Uterus (tissue), 2 donors: Measurements from ENCODE around the gene TMEM125.

ENCODE experiments used
- POLR2A ChIP-seq, 2 donors: fragments of 450-650 bp; IDR thresholded peaks; one replicate each; pipeline ENCODE4 v1.6.1; 2016; ENCODE audit warnings: antibody characterized with exemption in 2 of 2, mild to moderate bottlenecking in 1 of 2, moderate library complexity in 1 of 2
- TF ChIP-seq, protein P1 (sequence below), 4 experiments: fragments of 200-600 bp in 2 of 4; fragments of 450-650 bp in 2 of 4; sonication (generic) in 2 of 4; IDR thresholded peaks; one replicate each; pipeline ENCODE4 v1.5.1; 2016 to 2019; ENCODE audit warnings: antibody characterized with exemption in 4 of 4, mild to moderate bottlenecking in 2 of 4, moderate library complexity in 1 of 4

DNA sequence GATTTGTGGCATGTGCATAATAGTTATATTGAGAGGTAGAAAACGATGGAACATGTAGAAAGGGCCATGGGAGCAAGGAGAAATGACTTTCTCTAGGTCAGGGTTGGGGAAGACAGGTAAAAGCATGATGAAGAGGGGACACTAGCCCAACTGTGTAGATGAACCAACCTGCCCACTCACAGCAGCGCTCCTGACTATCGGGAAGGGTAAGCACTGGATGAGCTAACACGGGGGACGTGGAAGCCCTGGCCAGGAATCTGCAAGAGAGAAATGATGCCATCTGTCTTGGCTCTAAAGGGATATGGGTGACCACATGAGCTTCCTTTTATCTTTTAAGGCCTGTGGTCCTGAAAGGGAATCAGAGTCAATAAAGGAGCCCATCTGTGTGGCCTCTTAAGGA is 36.2 kb upstream of the TMEM125 start:
- TF ChIP-seq, protein P1, sequence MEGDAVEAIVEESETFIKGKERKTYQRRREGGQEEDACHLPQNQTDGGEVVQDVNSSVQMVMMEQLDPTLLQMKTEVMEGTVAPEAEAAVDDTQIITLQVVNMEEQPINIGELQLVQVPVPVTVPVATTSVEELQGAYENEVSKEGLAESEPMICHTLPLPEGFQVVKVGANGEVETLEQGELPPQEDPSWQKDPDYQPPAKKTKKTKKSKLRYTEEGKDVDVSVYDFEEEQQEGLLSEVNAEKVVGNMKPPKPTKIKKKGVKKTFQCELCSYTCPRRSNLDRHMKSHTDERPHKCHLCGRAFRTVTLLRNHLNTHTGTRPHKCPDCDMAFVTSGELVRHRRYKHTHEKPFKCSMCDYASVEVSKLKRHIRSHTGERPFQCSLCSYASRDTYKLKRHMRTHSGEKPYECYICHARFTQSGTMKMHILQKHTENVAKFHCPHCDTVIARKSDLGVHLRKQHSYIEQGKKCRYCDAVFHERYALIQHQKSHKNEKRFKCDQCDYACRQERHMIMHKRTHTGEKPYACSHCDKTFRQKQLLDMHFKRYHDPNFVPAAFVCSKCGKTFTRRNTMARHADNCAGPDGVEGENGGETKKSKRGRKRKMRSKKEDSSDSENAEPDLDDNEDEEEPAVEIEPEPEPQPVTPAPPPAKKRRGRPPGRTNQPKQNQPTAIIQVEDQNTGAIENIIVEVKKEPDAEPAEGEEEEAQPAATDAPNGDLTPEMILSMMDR (IDR thresholded peaks at IDR 0.05) = no peak
- TF ChIP-seq POLR2A (IDR thresholded peaks at IDR 0.05) = no peak
